Measurements from ENCODE around the gene TBC1D17.

Gene TBC1D17

GRCh38 chr19:49894011-49894664 lies 16.6 kb downstream of the TBC1D17 start:
- DNase-seq (ENCODE audit: low spot score) = no peak

- peak; percentile 64 for DNase-seq (ENCODE audit: low spot score)
Observed at GRCh38 chr19:49894879-49895565, 17.5 kb downstream of the TBC1D17 start.

DNA sequence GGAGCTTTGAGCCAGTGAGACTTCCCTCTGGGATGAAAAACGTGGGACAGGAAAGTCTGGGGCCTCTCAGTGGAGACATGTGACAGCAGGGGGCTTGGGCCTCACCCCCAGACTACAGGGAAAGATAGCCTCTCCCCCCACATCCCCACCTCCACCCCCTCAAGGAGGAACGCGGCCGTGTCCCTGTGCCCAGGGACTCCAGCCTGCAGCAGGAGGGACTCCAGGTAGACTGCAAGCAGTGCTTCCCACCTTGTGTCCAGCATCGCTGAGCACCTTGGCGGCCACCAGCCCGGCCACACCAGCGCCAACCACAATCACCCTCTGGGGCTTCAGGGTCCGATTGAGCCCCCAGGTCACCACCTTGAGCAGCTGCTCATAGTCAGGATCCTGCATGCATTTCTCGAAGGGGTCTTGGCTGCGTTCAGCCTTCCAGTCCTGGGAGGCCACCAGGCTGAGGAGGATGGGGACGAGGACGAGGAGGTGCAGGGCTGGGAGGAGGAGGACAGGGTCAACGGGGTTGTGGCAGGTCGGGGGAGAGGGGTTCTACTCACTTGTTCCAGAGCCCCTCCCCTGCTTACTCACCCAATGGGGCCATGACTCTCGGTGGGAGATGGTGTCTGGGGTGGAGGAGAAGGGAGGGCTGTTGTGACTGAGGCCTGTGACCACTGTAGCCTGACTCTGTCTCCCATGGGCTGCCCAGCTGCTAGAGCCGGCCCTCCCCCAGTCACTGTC lies 18.2 kb downstream of the TBC1D17 start:
- DNase-seq (ENCODE audit: low spot score) = no peak

- DNase-seq (ENCODE audit: low spot score) = peak; percentile 78
Observed at GRCh38 chr19:49896863-49897621, 19.5 kb downstream of the TBC1D17 start, which contains the start of gene IL4I1. TSS of gene IL4I1 (minus strand) at chr19:49896887. CDS start at chr19:49896160, 727 bp downstream.

DNA sequence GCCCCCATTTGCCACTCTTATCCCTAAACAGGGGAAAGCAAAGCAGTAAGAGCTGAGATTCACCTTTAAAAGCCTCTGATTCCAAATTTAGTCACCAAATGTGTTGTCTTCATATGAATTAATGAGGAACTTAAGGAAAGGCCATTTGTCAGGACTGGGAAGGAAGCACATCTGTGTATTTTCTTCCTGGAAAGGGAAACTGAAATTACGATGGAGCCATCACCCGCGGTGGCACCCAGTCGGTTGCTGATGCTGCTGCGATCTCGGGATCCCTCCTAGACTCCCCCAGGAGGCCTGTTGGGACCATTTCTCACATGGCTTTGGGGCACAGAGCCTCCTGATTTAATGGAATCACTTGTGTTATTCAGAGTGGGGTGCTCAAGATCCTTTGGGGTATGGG lies 26.6 kb downstream of the TBC1D17 start:
- DNase-seq (ENCODE audit: low spot score) = no peak

DNA sequence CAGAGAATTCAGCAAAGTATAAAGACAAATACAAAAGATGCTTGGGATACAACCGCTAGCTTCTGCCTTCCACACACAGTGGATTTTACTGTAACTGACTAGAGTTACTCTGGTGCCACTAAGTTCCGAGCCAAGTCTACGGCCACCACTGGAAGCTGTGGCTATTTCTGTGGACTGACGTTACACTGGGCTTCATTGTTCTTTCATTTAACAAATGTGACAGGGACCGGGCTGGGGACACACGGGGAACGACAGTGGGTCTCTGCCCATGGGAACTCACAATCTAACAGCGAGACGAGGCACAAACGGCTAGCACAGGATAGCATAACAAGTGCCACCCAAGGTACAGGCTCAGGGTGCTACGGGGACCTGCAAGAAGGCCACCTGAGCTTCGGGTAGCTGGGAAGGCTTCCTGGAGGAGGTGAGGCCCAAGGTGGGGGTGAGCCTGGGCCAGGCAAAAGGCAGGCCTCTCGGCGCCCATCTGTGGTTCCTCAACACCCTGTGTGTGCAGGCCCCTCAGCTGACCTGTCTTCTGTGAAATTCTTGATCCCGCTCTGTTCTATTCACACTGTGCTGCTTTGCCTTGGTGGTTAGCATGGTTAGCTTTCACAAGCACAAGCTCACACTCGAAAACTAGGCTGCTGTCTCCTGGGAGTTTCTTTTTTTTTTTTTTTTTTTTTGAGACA lies 29.5 kb downstream of the TBC1D17 start:
- DNase-seq (ENCODE audit: low spot score) = no peak

DNA sequence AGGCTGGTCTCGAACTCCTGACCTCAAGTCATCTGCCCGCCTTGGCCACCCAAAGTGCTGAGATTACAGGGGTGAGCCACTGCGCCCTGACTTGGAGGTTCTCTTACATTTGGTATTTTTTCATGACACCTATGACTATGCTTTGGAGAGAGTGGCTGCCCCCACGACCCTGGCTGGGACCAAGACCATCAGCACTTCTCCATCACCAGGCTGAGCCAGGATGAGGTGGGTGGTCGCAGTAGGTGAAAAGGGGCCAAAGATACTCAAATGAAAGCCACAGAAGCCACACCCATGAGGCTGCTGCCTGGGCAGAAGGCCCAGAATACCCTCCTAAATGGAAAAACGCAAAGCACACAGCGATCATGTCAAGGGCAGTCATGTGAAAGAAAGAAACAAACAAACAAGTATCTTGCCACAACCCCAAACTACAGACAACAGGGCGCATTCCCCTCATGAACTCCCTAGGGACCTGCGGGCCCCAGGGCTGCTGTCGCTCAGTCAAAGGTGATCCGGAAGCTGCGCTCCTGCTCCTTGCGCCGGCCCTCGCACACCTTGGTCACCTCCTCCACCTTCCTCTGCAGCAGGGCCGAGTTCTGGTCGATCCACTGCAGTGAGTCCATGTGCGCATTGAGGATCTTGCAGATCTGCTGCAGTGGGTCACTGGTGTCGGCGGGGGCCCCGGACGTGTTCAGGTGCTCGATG lies 30.4 kb downstream of the TBC1D17 start:
- no peak for DNase-seq (ENCODE audit: low spot score)

DNA sequence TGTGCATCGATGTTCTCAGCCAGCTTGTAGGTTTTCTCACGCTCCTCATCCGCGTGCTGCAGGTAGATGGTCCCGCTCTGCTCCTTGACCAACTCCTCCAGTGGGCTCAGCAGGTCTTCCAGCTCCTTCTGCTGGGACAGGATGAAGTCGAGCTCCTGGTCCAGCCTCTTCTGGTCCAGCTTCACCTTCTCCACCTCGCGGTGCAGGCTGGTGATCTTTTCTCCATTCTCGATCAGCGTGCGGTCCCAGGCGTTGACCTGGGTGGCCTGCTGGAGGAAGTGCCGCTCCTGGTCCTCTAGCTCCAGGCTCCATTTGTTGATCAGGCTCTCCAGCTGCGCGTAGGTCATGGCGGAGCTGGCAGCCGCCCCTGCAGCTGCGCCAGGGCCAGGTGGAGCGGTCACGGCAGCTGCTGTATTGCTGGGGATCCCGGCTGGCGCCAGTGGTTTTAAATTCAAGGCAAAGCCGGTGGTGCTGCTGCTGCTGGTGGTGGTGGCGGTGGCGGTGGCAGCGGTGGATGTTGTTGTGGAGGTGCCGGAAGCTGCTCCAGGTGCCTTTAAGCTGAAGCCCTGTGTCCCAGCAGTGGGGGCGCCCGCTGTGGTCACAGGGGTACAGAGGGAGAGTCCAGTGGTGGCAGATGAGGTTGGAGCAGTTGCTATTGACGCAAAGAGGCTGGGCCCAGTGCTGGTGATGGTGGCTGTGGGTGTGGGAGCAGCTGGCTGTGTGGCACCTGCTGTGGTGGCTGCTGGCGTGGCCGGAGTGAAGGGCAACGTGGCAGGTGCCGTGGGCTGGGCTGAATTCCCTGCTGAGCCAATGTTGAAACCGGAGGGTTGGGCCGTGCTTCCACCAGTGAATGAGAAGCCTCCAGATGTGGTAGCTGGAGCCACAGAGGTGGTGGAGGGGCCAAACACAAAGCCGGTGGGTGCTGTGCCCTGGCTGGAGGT lies 31.2 kb downstream of the TBC1D17 start:
- DNase-seq (ENCODE audit: low spot score) = no peak

DNA sequence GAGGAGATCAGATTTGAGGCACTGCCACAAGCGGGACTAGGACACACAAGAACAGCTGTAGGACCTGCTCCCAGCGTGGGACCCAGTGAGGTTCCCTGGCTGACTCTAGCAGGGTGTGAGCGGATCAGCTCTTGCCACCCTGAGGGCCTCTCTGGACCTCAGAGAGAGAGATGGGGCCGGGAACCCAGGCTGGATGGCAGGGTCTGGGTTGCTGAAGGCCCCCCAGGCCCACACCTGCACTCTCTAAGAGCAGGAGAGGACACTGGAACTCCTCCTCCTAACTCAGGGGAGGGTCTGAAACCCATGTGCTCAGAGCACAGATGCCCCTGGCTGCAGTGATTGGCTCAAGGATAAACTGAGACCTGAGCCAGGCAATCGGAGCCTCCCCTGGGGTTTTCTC lies 32.7 kb downstream of the TBC1D17 start:
- no peak for DNase-seq (ENCODE audit: low spot score)

- peak; percentile 43 for DNase-seq (ENCODE audit: low spot score)
Observed at GRCh38 chr19:49911381-49912145, 34.1 kb downstream of the TBC1D17 start.

DNA sequence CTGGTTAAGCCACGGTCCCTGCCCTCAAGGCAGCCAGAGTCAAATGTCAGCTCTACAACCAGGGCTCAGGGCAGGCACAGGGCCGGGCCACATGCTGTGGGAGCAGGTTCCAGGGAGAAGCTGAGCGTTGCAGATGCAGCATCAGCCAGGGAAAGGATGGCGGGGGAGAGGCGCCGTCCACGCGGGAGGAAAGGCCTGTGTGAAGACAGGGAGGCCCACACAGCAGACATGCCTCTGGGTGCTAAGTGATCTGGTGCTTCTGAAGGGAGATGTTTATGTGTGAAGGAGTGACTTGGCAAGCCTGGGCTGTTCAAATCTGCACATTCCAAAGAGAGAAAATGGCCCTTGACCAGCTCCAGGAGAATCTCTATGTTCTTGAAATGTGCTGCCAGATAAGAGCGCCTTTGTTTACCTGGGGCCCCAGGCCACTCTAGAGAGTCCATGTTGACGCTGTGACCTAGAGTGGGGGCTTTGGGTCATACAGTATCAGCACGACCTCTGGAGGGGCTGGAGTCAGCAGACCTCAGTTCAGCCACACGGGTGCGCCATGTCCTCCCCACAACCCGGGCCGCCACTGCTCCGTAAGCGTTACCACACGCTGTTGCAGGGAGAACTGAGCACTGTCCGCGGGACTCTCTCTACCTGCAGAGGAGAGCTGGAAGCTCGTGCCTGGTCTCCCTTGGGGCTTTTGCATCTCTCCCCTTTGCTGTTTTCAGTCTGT lies 35.6 kb downstream of the TBC1D17 start:
- DNase-seq (ENCODE audit: low spot score) = no peak

- no peak for DNase-seq (ENCODE audit: low spot score)
Observed at GRCh38 chr19:49913720-49914119, 36.2 kb downstream of the TBC1D17 start.

- no peak for DNase-seq (ENCODE audit: low spot score)
Observed at GRCh38 chr19:49915271-49915670, 37.8 kb downstream of the TBC1D17 start.

GRCh38 chr19:49916839-49917733 lies 39.6 kb downstream of the TBC1D17 start:
- no peak for DNase-seq (ENCODE audit: low spot score)

GRCh38 chr19:49918089-49918488 lies 40.6 kb downstream of the TBC1D17 start:
- DNase-seq (ENCODE audit: low spot score) = no peak

DNA sequence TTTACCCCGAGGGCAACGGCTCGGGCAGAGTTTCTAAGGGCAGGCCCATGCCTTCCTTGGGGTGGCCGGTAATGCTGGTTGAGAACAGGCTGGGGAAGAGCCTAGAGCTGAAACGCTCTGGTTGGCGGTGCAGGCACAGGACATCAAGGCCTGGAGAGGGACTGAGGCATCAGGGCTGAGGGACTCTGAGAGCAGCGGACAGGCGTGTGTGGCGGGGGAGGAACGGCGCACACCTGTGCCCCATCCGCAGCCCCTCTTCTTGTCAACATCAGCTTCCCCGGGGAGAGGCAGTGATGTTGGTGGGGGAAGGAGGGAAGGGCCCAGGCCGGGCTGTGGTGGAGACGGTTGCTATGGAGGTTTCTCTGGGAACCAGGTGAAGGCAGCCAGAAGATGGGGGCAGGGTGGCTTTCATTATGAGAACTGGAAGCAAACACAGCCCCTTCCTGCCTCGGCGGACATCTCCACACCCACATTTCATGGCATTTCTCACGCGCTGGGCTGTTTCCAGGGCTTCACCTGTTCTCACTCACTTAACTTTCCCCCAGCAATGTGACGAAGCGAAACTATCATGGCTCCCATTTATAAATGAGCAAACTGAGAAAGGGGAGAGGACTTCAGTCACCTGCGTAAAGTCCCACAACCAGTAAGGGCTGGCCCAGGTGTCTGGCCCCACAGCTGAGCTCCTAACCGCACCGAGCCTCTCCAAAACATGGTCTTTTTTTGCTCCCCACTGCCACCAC lies 43.3 kb downstream of the TBC1D17 start:
- DNase-seq (ENCODE audit: low spot score) = no peak

Measured in activated CD4-positive, alpha-beta T cell treated with anti-CD3 and anti-CD28 coated beads, Interleukin-2, Interleukin-4, amounts not matched to agents 100 ng/mL and 50 ng/mL, durations not matched to agents 16 hours and 8 hours (primary cell).